MM.1S (cell line): Measurements from ENCODE around the gene TLCD5.

Source experiments
- DNase-seq: peaks from one replicate; pipeline ENCODE4 v3.0.0-alpha.2; 2015
- H2AFZ ChIP-seq: fragments of 300-600 bp; sonication (generic); 2 replicates; pipeline ENCODE4 v1.6.0; 2016; ENCODE audit warnings: antibody characterized with exemption, low read length
- H3F3A ChIP-seq: fragments of 300-600 bp; sonication (generic); 2 replicates; pipeline ENCODE4 v1.6.1; 2016; ENCODE audit warnings: mild to moderate bottlenecking, antibody characterized with exemption, low read length, moderate library complexity, mixed read lengths; ENCODE audit not compliant: insufficient read depth
- H3K27ac ChIP-seq: fragments of 300-600 bp; sonication (generic); 2 replicates; pipeline ENCODE4 v1.5.1; 2016; ENCODE audit warnings: mild to moderate bottlenecking, low read length
- H3K27me3 ChIP-seq: fragments of 300-600 bp; sonication (generic); replicated peaks from 2 replicates; pipeline ENCODE4 v1.6.0; 2016; ENCODE audit warnings: low read length; ENCODE audit not compliant: insufficient read depth
- H3K36me3 ChIP-seq: fragments of 300-600 bp; sonication (generic); replicated peaks from 2 replicates; pipeline ENCODE4 v1.6.1; 2016; ENCODE audit warnings: mild to moderate bottlenecking, low read length, mixed read lengths; ENCODE audit not compliant: insufficient read depth
- H3K4me1 ChIP-seq: fragments of 300-600 bp; sonication (generic); 2 replicates; pipeline ENCODE4 v1.6.1; 2016; ENCODE audit warnings: low read length, mixed read lengths
- H3K4me2 ChIP-seq: fragments of 300-600 bp; sonication (generic); 2 replicates; pipeline ENCODE4 v1.6.0; 2016; ENCODE audit warnings: low read depth, low read length
- H3K4me3 ChIP-seq: fragments of 300-600 bp; sonication (generic); 2 replicates; pipeline ENCODE4 v1.5.1; 2016; ENCODE audit warnings: low read length, mixed read lengths
- H3K79me2 ChIP-seq: fragments of 300-600 bp; sonication (generic); 2 replicates; pipeline ENCODE4 v1.6.1; 2016; ENCODE audit warnings: mixed run types, low read length, mixed read lengths
- H3K9ac ChIP-seq: fragments of 300-600 bp; sonication (generic); 2 replicates; pipeline ENCODE4 v1.6.1; 2016; ENCODE audit warnings: low read length, mixed read lengths
- H3K9me2 ChIP-seq: fragments of 300-600 bp; sonication (generic); replicated peaks from 2 replicates; pipeline ENCODE4 v1.6.1; 2016; ENCODE audit warnings: mild to moderate bottlenecking, low read length, mixed read lengths; ENCODE audit not compliant: insufficient read depth
- H3K9me3 ChIP-seq: fragments of 300-600 bp; sonication (generic); replicated peaks from 2 replicates; pipeline ENCODE4 v1.6.1; 2016; ENCODE audit warnings: mild to moderate bottlenecking, low read length, mixed read lengths; ENCODE audit not compliant: insufficient read depth
- H4K20me1 ChIP-seq: fragments of 300-600 bp; sonication (generic); 2 replicates; pipeline ENCODE4 v1.6.1; 2016; ENCODE audit warnings: mild to moderate bottlenecking, low read length, moderate library complexity, mixed read lengths; ENCODE audit not compliant: insufficient read depth
- EZH2 ChIP-seq: fragments of 300-600 bp; sonication (generic); optimal IDR thresholded peaks from 2 replicates; pipeline ENCODE3; 2017; ENCODE audit warnings: low read depth, mild to moderate bottlenecking, antibody characterized with exemption, low read length, mixed read lengths
- EZH2phosphoT487 ChIP-seq: fragments of 300-600 bp; sonication (generic); IDR thresholded peaks from 2 replicates; pipeline ENCODE4 v1.6.1; 2018; ENCODE audit warnings: antibody characterized with exemption, low read length
- TF ChIP-seq, protein P1 (sequence below): fragments of 300-600 bp; sonication (generic); IDR thresholded peaks from 2 replicates; pipeline ENCODE4 v1.5.1; 2016; ENCODE audit warnings: antibody characterized with exemption, low read length, mixed read lengths

The TLCD5 gene

DNA sequence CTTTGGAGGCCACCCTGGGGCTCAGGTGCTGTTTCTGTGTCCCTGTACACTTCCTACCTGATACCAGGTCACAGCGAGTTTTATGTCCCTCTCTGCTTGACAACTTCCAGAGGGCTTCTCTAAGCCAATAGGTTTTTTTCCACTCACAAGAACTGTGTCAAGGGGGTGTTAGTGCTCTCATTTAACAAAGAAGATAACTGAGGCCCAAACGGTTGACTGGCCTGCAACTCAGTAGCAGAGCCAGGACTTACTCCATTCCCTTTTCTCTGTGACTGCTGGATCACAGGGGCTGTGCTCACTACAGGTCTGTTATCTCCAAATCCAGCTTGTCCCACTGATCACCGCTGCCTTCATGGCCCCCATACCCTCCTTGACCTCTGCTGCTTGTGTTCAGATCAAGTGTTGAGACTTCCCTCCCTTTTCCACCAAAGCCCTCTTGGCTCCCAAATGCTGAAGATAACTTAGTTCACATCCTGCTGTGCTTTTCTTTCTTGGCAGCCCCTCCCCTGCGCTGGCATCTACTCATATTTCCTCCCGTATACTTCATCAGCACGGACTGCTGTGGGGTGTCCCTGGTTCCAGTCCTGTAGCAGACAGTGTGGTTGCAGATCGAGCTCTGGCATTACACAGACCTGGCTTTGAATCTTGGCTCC lies 43.8 kb upstream of the TLCD5 start:
- no peaks in the 10 kb centered on the region for H3K36me3 ChIP-seq
- TF ChIP-seq, protein P1, sequence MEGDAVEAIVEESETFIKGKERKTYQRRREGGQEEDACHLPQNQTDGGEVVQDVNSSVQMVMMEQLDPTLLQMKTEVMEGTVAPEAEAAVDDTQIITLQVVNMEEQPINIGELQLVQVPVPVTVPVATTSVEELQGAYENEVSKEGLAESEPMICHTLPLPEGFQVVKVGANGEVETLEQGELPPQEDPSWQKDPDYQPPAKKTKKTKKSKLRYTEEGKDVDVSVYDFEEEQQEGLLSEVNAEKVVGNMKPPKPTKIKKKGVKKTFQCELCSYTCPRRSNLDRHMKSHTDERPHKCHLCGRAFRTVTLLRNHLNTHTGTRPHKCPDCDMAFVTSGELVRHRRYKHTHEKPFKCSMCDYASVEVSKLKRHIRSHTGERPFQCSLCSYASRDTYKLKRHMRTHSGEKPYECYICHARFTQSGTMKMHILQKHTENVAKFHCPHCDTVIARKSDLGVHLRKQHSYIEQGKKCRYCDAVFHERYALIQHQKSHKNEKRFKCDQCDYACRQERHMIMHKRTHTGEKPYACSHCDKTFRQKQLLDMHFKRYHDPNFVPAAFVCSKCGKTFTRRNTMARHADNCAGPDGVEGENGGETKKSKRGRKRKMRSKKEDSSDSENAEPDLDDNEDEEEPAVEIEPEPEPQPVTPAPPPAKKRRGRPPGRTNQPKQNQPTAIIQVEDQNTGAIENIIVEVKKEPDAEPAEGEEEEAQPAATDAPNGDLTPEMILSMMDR: no peak
- TF ChIP-seq EZH2phosphoT487 (no peak), EZH2 (no peak)

DNA sequence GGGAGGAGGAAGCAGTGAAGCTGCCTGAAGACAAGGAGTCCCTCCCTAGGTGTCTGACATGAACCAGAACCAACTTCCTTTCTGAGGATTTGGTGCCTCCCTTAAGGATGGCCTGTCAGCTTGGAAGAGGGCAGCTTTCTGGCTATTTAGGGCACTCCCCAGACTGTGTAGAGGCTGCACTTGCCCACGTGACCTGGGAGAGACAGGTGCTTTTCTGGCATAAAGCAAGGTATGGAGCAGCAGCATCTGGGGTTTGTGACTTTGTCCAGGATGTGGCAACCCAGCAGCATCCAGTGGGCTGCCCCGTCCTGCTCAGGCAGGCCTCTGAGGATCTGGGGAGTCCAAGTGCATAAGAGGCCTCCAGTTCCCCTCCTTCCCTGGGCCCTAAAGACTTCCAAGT lies 42.0 kb upstream of the TLCD5 start:
- no peak overlapping the region for H3K4me3 ChIP-seq
- no peaks in the 10 kb centered on the region for H3K9me2 ChIP-seq
- no peaks in the 10 kb centered on the region for H3K9me3 ChIP-seq
- no peaks in the 10 kb centered on the region for H4K20me1 ChIP-seq
- H3K4me1 ChIP-seq: no peaks in the 10 kb centered on the region
- no peak overlapping the region for H3K4me2 ChIP-seq
- H3K9ac ChIP-seq: no peak overlapping the region
- H3F3A ChIP-seq: no peaks in the 10 kb centered on the region
- DNase-seq: no peak
- no peaks in the 10 kb centered on the region for H3K36me3 ChIP-seq
- H2AFZ ChIP-seq: no peak overlapping the region
- no peaks in the 10 kb centered on the region for H3K79me2 ChIP-seq
- H3K27me3 ChIP-seq: no peaks in the 10 kb centered on the region
- H3K27ac ChIP-seq: no peak overlapping the region
- no peak for TF ChIP-seq EZH2phosphoT487
- TF ChIP-seq, protein P1: no peak
- TF ChIP-seq EZH2: no peak

More for the DNA sequence above, 43.8 kb upstream of the TLCD5 start:
- Histone ChIP-seq H3K27ac (no peak overlapping the region), H3K9me2 (no peaks in the 10 kb centered on the region), H3K79me2 (no peaks in the 10 kb centered on the region), H3K4me1 (no peaks in the 10 kb centered on the region), H4K20me1 (no peaks in the 10 kb centered on the region), H2AFZ (no peak overlapping the region), H3F3A (no peaks in the 10 kb centered on the region), H3K9me3 (no peaks in the 10 kb centered on the region), H3K9ac (no peak overlapping the region), H3K27me3 (no peaks in the 10 kb centered on the region), H3K4me2 (no peak overlapping the region), H3K4me3 (no peak overlapping the region)
- no peak for DNase-seq

DNA sequence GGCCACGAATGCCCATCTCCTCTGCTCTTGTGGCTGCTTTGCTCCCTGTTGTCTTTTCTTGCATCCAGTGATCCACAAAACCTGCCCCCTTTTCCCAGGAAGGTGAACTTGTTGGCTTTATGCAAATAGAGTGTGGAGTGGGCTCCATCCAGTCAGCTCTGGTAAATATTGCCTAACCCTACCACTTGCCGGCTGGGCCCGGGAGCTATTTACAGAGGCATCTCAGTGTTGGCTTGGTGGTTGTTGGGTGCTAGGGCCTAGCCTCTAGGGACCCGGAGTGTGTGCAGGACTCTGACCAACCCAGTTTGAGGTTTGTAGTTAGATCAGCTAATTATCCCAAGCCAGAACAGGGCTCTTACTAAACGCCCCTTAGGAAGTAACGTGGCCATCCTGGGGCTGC lies 40.8 kb upstream of the TLCD5 start:
- no peaks in the 10 kb centered on the region for H3K9me2 ChIP-seq
- H3K4me3 ChIP-seq: no peak overlapping the region
- H3K36me3 ChIP-seq: no peaks in the 10 kb centered on the region
- H3K79me2 ChIP-seq: no peaks in the 10 kb centered on the region
- no peak overlapping the region for H3K27ac ChIP-seq
- TF ChIP-seq EZH2 (no peak), EZH2phosphoT487 (no peak)
- TF ChIP-seq, protein P1: no peak
- H4K20me1 ChIP-seq: no peaks in the 10 kb centered on the region
- H3K9me3 ChIP-seq: no peaks in the 10 kb centered on the region
- DNase-seq: no peak
- H3K4me1 ChIP-seq: no peaks in the 10 kb centered on the region
- H3K4me2 ChIP-seq: no peak overlapping the region
- H3F3A ChIP-seq: no peaks in the 10 kb centered on the region
- no peaks in the 10 kb centered on the region for H3K27me3 ChIP-seq
- H2AFZ ChIP-seq: no peak overlapping the region
- no peak overlapping the region for H3K9ac ChIP-seq
